ENCODE results near the gene CALN1.
"Not testable (repeated sequence)": the region's sequence is repeated elsewhere in the genome, so short reads cannot be mapped to it uniquely, and the experiment has no call there.

CALN1 gene

GRCh38 chr7:72078301-72078700 is 333.8 kb downstream of the CALN1 start:
- TF ChIP-seq CTCF (IDR thresholded peaks at IDR 0.05) (no peak), ZFX (IDR thresholded peaks at IDR 0.05; ENCODE audit: borderline replicate concordance) (no peak)
- no peak overlapping the region for H3K27ac ChIP-seq

- no peak for TF ChIP-seq ZFX (IDR thresholded peaks at IDR 0.05; ENCODE audit: borderline replicate concordance)
- TF ChIP-seq CTCF (IDR thresholded peaks at IDR 0.05), result no peak
- H3K27ac ChIP-seq, result no peak overlapping the region
Measured at GRCh38 chr7:72077786-72078185, 334.4 kb downstream of the CALN1 start.

- no peak overlapping the region for H3K27ac ChIP-seq
- no peak for TF ChIP-seq ZFX (IDR thresholded peaks at IDR 0.05; ENCODE audit: borderline replicate concordance)
- TF ChIP-seq CTCF (IDR thresholded peaks at IDR 0.05), result no peak
Measured at GRCh38 chr7:72072901-72073300, 339.2 kb downstream of the CALN1 start.

- TF ChIP-seq ZFX (IDR thresholded peaks at IDR 0.05; ENCODE audit: borderline replicate concordance) (no peak), CTCF (IDR thresholded peaks at IDR 0.05) (no peak)
Measured at GRCh38 chr7:72069263-72069662, 342.9 kb downstream of the CALN1 start.

GRCh38 chr7:72065764-72066163 is 346.4 kb downstream of the CALN1 start:
- H3K27ac ChIP-seq, result not testable (repeated sequence)

More at GRCh38 chr7:72069263-72069662, 342.9 kb downstream of the CALN1 start:
- no peak overlapping the region for H3K27ac ChIP-seq

- no peak for TF ChIP-seq ZFX (IDR thresholded peaks at IDR 0.05; ENCODE audit: borderline replicate concordance)
- TF ChIP-seq CTCF (IDR thresholded peaks at IDR 0.05), result no peak
- no peak overlapping the region for H3K27ac ChIP-seq
Measured at GRCh38 chr7:72064916-72065315, 347.2 kb downstream of the CALN1 start.

- TF ChIP-seq CTCF (IDR thresholded peaks at IDR 0.05) (no peak), ZFX (IDR thresholded peaks at IDR 0.05; ENCODE audit: borderline replicate concordance) (no peak)
- no peak overlapping the region for H3K27ac ChIP-seq
Measured at GRCh38 chr7:72063330-72063729, 348.8 kb downstream of the CALN1 start.

GRCh38 chr7:72062666-72063065 is 349.5 kb downstream of the CALN1 start:
- TF ChIP-seq CTCF (IDR thresholded peaks at IDR 0.05) (no peak), ZFX (IDR thresholded peaks at IDR 0.05; ENCODE audit: borderline replicate concordance) (no peak)
- no peak overlapping the region for H3K27ac ChIP-seq

All from 22Rv1 (cell line).